Right cardiac atrium (tissue), 5 donors: ENCODE data around the gene PRKCA. TPM values are rescaled to one million over a fixed set of nuclear protein-coding genes. Genes with fewer than 3 reads are reported as not detected.
"Not testable (repeated sequence)": the region's sequence is repeated elsewhere in the genome, so short reads cannot be mapped to it uniquely, and the experiment has no call there.

ENCODE experiments used
- ATAC-seq, 2 donors: fragments of 200-7000 bp; cut with Tn5 transposase; one replicate each; pipeline versions ENCODE4 v1.8.0 to v1.9.1; 2020; ENCODE audit warnings: moderate library complexity in 2 of 2, mild to moderate bottlenecking in 1 of 2
- DNase-seq, 3 donors: peaks; one replicate each; pipeline ENCODE4 v3.0.0-alpha.2; 2020
- H3K27ac ChIP-seq: one replicate; pipeline ENCODE4 v1.5.1; 2013; ENCODE audit warnings: mild to moderate bottlenecking, low read length, control low read depth, moderate library complexity
- H3K27me3 ChIP-seq: one replicate; pipeline ENCODE4 v1.6.1; 2013; ENCODE audit not compliant: control insufficient read depth, insufficient read depth
- H3K4me1 ChIP-seq: one replicate; pipeline ENCODE4 v1.6.1; 2013; ENCODE audit warnings: low read length; ENCODE audit not compliant: control insufficient read depth, insufficient read depth
- H3K4me3 ChIP-seq: one replicate; pipeline ENCODE4 v1.5.1; 2013; ENCODE audit warnings: low read length, control low read depth
- H3K9me3 ChIP-seq: one replicate; pipeline ENCODE4 v1.6.1; 2013; ENCODE audit warnings: low read length; ENCODE audit not compliant: control insufficient read depth
- whole genome bisulfite sequencing: extraction: QIAGEN DNeasy Blood & Tissue Kit; methylation state at CpG from one replicate; pipeline ENCODE4 v1.1.7; 2013; 5-methylcytosine and 5-hydroxymethylcytosine counted together
- intact Hi-C, 4 donors: fragments of 100-400 bp; cut with DNase I; formaldehyde crosslinking; loops; one replicate each; pipeline versions ENCODE4 v1.11.0 to v1.14.0; 2022 to 2023
- polyA plus RNA-seq: library from polyadenylated mRNA; stranded (reverse); fragments of 200-250 nt; gene quantifications from one replicate; pipeline ENCODE4 v1.2.3, GENCODE V29; 2013
- total RNA-seq, 4 donors: library from RNA; stranded (reverse); fragmentation: NEBNext Ultra II Directional; extraction: Animal tissue kit (Norgen Biotek cat#: 25700); gene quantifications; one replicate each; pipeline ENCODE4 v1.2.1, GENCODE V29; 2021
- donor health status: healthy with polysubstance abuse.
- donor health status: DM: no; HTN: yes; CAD: no.
- donor health status: DM: no; HTN: no; CAD: no.
- donor health status: DM: no; HTN: yes; CAD: no; lungs with severe emphysema.
- donor health status: DM: yes; HTN: yes; CAD: no.

The PRKCA gene
- total and polyA plus RNA-seq, 5 donors = 2.2 to 8.0 (median 6.8) TPM

DNA sequence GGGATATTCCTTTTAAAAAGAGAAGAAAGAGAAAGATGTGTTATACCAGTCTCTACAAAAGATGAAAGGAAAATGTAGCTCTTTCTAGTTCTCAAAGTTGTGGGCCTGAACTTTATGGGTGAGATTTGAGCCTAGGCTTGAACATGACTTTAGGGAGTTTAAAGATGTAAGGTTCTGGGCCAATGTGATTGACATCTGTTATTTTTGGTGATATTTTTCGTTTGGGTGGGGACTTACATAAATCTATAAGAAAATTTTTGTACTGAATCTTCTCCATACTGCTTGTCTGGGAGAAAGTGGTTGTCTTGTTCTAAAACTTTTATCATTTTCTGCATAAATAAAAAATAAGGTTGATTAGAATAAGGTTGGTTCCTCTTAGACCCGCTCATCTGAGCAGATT, 4.8 kb downstream of the PRKCA start:
- intact Hi-C loops = no loop called here
- Histone ChIP-seq H3K4me3 (no peak overlapping the region), H3K27ac (no peak overlapping the region), H3K27me3 (no peaks in the 10 kb centered on the region), H3K9me3 (no peaks in the 10 kb centered on the region), H3K4me1 (no peaks in the 10 kb centered on the region)
- no peak for ATAC-seq
- 88% methylated on average over 2 of the region's 2 CpGs for WGBS
- no peak for DNase-seq

DNA sequence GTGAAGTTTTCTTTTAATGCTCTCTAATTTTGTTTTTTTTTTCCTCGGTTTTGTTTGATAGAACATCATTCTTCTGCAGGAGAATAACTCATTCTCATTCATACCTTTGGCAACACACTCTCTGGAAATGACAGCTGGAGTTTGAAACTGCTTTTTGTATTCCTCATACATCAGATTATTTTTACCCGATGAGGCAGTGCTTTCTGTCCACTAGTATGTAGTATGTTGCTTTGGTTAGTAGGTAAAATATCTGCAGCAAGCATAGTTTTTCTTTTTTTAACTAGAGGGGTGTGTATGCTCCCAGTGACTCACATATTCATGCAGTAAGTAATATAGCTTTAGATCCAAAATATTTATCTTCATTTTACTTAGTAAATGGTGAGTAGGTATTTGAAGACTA, 6.4 kb downstream of the PRKCA start:
- Histone ChIP-seq H3K27me3 (no peaks in the 10 kb centered on the region), H3K9me3 (no peaks in the 10 kb centered on the region), H3K27ac (no peak overlapping the region), H3K4me3 (no peak overlapping the region), H3K4me1 (no peaks in the 10 kb centered on the region)
- 61% methylated on average over 2 of the region's 2 CpGs for WGBS
- intact Hi-C loops = no loop called here
- DNase-seq = no peak
- ATAC-seq = no peak

DNA sequence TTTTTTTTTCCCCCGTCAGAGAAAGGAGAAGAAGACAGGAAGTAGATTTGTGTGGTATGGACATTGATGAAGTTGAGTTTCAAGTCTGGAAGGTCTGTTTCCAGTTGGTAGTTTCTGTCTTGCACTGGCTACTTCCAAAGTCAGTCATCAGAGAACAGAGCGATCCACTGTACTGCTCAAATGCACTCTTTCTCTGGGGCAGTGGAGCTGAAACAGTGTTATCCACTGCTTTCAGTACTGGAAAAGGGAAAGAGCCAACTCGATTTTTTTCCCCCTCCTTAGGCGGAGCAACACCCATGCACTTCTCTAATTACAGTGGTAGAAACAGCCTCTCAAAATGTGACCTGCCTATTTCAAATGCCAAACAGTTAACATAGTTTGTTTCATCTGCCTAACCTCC, 7.4 kb downstream of the PRKCA start:
- Histone ChIP-seq H3K27ac (no peak overlapping the region), H3K27me3 (no peaks in the 10 kb centered on the region), H3K4me3 (no peak overlapping the region), H3K4me1 (no peaks in the 10 kb centered on the region), H3K9me3 (no peaks in the 10 kb centered on the region)
- no peak for DNase-seq
- no peak for ATAC-seq
- WGBS = 71% methylated on average over 4 of the region's 4 CpGs
- intact Hi-C loops = no loop called here

DNA sequence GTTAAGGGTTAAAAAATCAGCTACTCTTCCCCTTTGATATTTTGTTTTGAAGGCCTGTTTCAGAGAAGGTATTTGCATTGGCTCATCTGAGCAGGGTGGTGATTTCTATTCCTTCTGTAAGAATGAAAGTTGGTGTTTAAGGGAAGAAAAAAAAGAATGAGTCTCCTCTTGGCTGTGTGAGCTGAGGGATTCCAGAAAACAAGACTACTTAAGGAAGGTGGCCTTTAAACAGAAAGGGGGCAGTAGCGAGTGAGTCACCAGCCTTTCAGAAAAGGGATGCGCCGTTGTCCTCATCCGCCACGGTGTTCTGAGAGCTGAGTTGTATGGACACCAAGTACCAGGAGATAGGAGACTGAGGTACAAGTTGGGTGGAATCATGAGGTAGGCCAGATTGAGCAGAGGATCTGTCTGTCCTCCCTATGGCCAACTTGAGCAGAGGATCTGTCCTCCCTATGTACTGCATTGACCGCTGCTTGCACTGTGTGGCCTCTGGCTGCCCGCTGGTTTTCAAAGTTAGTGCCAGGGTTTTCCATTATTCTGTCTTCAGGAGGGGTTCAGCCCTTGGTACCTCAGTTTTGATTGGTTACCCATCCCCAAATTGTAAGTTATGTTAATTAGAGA, 8.2 kb downstream of the PRKCA start:
- Histone ChIP-seq H3K27ac (no peak overlapping the region), H3K4me3 (no peak overlapping the region), H3K27me3 (no peaks in the 10 kb centered on the region), H3K4me1 (no peaks in the 10 kb centered on the region), H3K9me3 (no peaks in the 10 kb centered on the region)
- ATAC-seq = no peak
- DNase-seq = no peak
- intact Hi-C loops = no loop called here
- 92% methylated on average over 7 of the region's 7 CpGs for WGBS

DNA sequence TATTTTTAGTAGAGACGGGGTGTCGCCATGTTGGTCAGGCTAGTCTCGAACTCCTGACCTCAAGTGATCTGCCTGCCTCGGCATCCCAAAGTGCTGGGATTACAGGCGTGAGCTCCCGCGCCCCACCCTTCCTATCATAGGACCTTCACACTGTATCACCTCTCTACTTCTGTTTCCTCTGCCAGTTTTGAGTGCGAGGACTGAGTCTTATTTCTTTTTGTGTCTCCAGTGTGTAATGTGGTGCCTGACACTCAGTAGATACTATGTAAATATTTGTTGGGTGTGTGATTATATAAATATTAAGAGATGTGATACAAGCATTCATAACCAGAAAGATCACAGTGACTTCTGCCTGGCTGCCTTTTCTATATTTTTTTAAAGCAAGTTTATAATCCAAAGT, 10.5 kb downstream of the PRKCA start:
- 82% methylated on average over 8 of the region's 8 CpGs for WGBS
- Histone ChIP-seq H3K4me1 (no peaks in the 10 kb centered on the region), H3K27ac (no peak overlapping the region), H3K27me3 (no peaks in the 10 kb centered on the region), H3K4me3 (no peak overlapping the region), H3K9me3 (no peaks in the 10 kb centered on the region)
- ATAC-seq (no peak), DNase-seq (no peak)
- intact Hi-C loops = no loop called here

DNA sequence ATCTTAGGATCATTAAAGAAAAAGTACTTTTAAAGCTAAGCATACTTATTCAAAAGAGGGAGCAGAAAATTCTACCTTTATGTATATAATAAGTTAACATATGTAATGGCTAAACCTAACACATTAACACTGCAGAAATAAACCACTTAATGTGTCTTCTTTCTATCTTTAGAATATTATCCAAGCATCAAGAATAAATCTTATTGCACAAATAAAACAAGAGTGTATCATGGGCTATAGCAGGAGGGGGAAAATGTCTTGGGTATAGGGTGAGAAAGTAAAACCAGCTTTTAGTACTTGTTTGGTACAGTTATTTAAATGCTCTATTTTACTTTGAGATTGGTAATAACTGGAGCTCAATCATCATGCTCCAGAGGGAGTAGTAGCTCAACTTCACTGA, 10.9 kb downstream of the PRKCA start:
- Histone ChIP-seq H3K4me3 (no peak overlapping the region), H3K27ac (no peak overlapping the region), H3K9me3 (no peaks in the 10 kb centered on the region), H3K27me3 (no peaks in the 10 kb centered on the region), H3K4me1 (no peaks in the 10 kb centered on the region)
- intact Hi-C loops = no loop called here
- DNase-seq = no peak
- no peak for ATAC-seq

DNA sequence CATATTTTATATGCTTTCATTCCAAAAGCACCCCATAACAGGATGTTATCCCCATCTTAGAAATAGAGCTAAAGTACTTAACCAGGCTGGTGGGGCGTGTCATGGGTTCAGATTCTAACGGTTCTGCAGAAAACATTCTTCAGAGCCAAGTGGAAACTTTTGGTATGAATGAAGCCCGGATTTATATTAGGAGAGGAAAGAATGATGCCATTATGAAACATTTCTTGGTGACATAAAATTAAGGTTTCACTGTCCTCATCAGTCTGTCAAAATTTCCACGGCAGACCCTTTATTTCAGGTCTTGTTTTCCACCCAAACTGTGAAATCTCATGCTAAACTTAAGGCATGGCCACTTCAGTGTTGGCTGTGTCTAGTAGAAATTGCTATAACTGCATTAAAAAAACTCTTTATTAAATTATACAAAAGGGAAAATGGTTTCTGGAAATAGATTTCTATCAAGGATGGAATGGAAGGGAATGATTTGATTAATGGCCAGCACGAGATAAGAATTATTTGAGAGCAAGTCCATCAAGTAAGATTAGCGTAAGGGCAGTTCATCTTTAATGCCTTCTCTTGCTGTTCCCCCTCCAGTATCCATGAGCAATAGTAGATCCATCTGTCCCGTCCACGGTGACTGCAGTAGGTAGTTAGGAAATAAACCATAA, 11.7 kb downstream of the PRKCA start:
- DNase-seq (no peak), ATAC-seq (no peak)
- intact Hi-C loops = no loop called here
- no peak overlapping the region for H3K27ac ChIP-seq
- WGBS = 86% methylated on average over 8 of the region's 8 CpGs
- H3K4me1 ChIP-seq = no peaks in the 10 kb centered on the region
- no peaks in the 10 kb centered on the region for H3K9me3 ChIP-seq
- no peaks in the 10 kb centered on the region for H3K27me3 ChIP-seq
- no peak overlapping the region for H3K4me3 ChIP-seq

DNA sequence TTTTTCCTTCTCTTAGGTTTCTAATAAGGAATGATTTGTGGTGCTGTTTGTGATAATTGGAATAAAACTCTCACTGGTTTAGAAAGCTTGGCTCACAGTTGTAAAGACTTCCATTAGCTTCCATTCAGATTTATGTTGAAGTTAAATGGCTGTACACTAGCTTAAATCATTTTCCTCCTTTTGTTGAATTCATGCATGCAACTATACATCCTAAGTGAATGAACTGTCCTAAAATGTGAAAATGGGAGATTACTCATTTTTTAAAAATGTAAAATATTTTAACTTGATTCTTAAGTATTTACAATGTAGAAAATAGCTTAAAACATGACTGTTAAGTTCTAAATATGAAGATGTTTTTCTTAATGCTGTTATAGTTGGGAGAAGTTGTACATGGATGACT, 15.2 kb downstream of the PRKCA start:
- no peaks in the 10 kb centered on the region for H3K4me1 ChIP-seq
- H3K27ac ChIP-seq = no peak overlapping the region
- no peaks in the 10 kb centered on the region for H3K27me3 ChIP-seq
- H3K4me3 ChIP-seq = no peak overlapping the region
- no peak for ATAC-seq
- no peaks in the 10 kb centered on the region for H3K9me3 ChIP-seq
- intact Hi-C loops = no loop called here
- no peak for DNase-seq

DNA sequence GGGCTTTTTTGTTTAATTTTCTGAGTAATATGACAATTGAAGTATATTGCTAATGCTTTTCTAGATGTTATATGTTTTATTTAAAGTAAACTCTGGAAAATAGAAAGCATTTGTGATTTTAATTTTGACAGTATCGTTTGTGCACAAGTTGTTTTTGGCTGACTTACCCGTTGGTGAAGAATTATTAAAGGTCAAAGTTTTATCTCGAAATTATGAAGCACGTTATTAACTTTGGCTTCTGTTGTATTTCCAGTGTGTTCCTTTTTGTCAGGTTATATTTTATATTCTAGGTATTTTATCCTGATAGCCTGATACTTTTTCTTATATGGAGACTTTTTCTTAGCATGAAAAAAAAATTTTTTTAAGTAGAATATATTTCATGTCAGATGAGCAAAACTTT, 16.8 kb downstream of the PRKCA start:
- Histone ChIP-seq H3K27me3 (no peaks in the 10 kb centered on the region), H3K4me1 (no peaks in the 10 kb centered on the region), H3K4me3 (no peak overlapping the region), H3K9me3 (no peaks in the 10 kb centered on the region), H3K27ac (no peak overlapping the region)
- ATAC-seq (no peak), DNase-seq (no peak)
- WGBS = 35% methylated on average over 4 of the region's 4 CpGs
- intact Hi-C loops = no loop called here

DNA sequence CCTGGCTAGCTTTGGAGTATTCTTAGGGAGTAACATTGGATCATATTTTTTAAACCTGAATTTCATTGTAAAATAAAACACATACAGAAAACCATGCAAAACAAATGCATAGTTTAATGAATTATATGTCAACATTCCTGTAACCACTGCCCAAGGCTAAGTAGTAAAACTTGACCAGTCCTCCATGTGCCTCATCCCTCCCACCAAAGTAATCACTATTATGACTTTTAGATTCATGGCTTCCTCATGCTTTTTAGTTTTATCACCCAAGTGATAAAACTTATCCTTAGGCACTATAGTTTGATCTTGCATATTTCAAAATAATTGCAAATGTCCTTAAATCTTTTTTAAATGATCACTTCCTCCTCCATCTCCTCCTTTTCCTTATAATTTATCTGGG, 20.4 kb downstream of the PRKCA start:
- intact Hi-C loops = no loop called here
- H3K27ac ChIP-seq = no peak overlapping the region
- no peaks in the 10 kb centered on the region for H3K27me3 ChIP-seq
- no peak for DNase-seq
- no peak overlapping the region for H3K4me3 ChIP-seq
- no peak for ATAC-seq
- no peaks in the 10 kb centered on the region for H3K9me3 ChIP-seq
- no peaks in the 10 kb centered on the region for H3K4me1 ChIP-seq

DNA sequence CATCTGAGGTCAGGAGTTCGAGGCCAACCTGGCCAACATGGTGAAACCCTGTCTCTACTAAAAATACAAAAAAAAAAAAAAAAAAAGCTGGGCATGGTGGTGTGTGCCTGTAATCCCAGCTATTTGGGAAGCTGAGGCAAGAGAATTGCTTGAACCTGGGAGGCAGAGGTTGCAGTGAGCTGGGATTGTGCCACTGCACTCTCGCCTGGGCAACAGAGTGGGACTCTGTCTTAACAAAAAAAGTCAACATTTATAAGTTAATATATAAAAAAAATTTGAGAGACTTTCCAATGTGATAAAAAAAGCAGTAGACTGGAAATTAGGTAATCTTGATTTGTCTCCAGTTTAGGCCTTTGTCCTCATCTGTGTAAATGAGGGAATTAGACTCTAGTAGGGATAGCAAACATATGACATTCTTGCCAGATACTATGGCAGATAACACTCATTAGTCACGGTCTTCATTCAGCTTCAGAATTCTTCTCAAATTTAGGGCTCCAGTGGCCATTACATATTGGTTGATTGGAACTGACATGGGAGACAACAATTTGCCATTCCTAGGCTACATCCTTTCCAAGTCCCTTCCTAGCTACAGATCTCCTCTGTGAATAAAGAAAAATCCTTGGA, 22.1 kb downstream of the PRKCA start:
- ATAC-seq, H3K27me3 ChIP-seq, DNase-seq, H3K27ac ChIP-seq, H3K4me3 ChIP-seq, H3K4me1 ChIP-seq, intact Hi-C loops, H3K9me3 ChIP-seq: not testable (repeated sequence)
- WGBS = 93% methylated on average over 3 of the region's 3 CpGs
